HG02623 (cell line): ENCODE data around the gene VAMP8.
"Not testable (repeated sequence)": the region's sequence is repeated elsewhere in the genome, so short reads cannot be mapped to it uniquely, and the experiment has no call there.

Source experiments
- ATAC-seq: cut with Tn5 transposase; IDR thresholded peaks from one replicate; pipeline ENCODE4 v1.9.1; 2021; ENCODE audit warnings: moderate library complexity; ENCODE audit not compliant: unreplicated experiment

VAMP8 gene

GRCh38 chr2:85577386-85578242 is at the start of gene VAMP8:
TSS of gene VAMP8 (plus strand) at chr2:85577586. CDS start at chr2:85577647, 61 bp downstream.
- ATAC-seq = no peak

GRCh38 chr2:85527787-85528186 is 49.6 kb upstream of the VAMP8 start:
- no peak for ATAC-seq

- ATAC-seq = no peak
Observed at GRCh38 chr2:85528355-85528754, 49.0 kb upstream of the VAMP8 start.

- ATAC-seq = no peak
Observed at GRCh38 chr2:85529809-85530208, 47.6 kb upstream of the VAMP8 start.

- no peak for ATAC-seq
Observed at GRCh38 chr2:85531589-85531988, 45.8 kb upstream of the VAMP8 start.

- ATAC-seq = no peak
Observed at GRCh38 chr2:85534099-85534498, 43.3 kb upstream of the VAMP8 start.

- no peak for ATAC-seq
Observed at GRCh38 chr2:85534881-85535280, 42.5 kb upstream of the VAMP8 start.

GRCh38 chr2:85536479-85536878 is 40.9 kb upstream of the VAMP8 start:
- ATAC-seq = no peak

- no peak for ATAC-seq
Observed at GRCh38 chr2:85537600-85538506, 39.5 kb upstream of the VAMP8 start.

- peak; percentile 67 for ATAC-seq
Observed at GRCh38 chr2:85538507-85539360, 38.7 kb upstream of the VAMP8 start, which contains the start of gene MAT2A. TSS of gene MAT2A (plus strand) at chr2:85539168. CDS start at chr2:85539288, 120 bp downstream.

- peak; percentile 25 for ATAC-seq
Observed at GRCh38 chr2:85539361-85540132, 37.8 kb upstream of the VAMP8 start.

- no peak for ATAC-seq
Observed at GRCh38 chr2:85540133-85540648, 37.2 kb upstream of the VAMP8 start.

- no peak for ATAC-seq
Observed at GRCh38 chr2:85541262-85541661, 36.1 kb upstream of the VAMP8 start.

- ATAC-seq = no peak
Observed at GRCh38 chr2:85541753-85542457, 35.5 kb upstream of the VAMP8 start.

- ATAC-seq = no peak
Observed at GRCh38 chr2:85542777-85543176, 34.6 kb upstream of the VAMP8 start.

GRCh38 chr2:85544254-85544691 is 33.1 kb upstream of the VAMP8 start:
- ATAC-seq = not testable (repeated sequence)

GRCh38 chr2:85544915-85545779 is 32.2 kb upstream of the VAMP8 start:
- ATAC-seq = not testable (repeated sequence)

- no peak for ATAC-seq
Observed at GRCh38 chr2:85545780-85546240, 31.6 kb upstream of the VAMP8 start.
